GF-D8 (cell line): ENCODE results near the gene RAB35.

Source experiments
- DNase-seq: peaks from one replicate; lab custom pipeline; 2025; lab: John Stamatoyannopoulos, UW

Gene RAB35

DNA sequence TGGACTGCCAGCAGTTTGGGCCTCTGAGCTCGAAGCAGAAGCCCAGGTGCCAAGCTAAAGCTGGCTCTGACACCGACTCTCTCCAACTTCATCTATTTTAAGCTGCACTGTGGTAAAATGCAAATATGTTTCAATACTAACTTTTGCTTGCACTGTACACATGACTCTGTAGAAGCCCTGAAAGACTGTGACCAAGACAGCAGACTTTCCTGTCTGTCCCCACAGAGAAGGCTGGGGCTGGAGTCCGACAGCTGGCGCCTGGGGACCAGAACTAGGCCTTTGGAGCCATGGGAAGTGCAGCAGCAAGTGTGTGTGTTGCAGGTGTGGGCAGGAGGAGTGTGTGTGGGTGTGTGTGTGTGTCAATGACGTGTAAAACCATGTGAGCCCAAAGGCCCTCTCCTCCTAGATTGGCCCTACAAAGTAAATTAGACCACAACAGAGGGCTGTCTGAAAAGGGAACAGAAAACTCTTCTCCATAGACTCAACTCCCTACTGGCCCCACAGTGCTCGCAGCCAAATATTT lies 16.4 kb upstream of the RAB35 start:
- no peak for DNase-seq

DNA sequence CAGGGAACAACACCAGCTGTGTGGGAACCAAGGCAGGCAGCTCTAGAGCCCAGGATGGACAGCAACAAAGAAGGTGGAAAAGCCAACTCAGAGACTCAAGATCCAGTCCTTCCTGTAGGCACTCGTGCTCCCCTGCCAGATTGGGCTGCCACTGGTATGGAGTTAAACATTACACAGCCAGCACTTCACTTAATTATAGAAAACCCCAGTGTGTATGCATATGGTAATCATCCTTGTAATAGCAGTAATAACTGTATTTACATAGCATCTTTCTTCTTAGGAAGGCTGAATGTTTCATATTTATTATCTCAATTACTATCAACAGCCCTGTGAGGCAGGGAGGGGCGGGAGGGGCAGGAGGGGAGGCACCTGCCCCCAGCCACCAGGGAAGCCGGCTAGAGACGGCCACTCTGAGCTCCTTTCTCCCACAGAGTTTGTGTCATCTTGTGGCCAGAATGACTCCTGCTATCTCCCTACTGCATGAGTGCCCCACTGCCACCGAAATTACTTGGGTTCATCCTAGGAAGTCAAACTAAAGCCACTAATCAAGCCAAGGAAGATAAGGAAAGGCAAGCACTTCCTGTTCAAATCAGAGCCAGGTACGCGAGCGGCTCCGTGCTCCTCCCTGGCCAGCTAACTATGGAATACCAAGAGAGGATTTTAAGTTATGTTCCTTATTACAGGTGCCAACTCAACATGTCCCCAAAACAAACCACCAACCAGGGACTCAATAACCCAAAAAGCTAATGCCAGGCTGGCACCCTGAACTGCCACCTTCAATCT lies 15.7 kb upstream of the RAB35 start:
- DNase-seq = no peak

DNA sequence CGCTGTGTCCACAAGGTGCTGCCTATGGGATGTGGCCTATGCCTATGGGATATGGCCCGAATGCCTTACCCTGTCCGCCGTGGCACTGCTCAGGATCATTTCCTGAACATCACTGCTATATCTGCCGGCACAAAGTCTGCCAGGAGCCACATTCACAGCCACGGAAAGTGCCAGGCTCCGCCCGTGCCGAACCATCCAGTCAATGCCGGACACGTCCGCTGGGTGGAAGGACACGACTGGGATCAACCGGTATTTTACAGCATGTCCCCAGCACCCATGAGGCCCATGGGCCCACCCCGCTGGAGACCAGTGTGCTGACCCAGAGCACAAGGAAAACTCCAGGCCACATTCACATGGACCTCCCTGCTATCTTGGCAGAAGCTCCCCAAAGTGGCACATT lies 14.6 kb upstream of the RAB35 start:
- no peak for DNase-seq

DNA sequence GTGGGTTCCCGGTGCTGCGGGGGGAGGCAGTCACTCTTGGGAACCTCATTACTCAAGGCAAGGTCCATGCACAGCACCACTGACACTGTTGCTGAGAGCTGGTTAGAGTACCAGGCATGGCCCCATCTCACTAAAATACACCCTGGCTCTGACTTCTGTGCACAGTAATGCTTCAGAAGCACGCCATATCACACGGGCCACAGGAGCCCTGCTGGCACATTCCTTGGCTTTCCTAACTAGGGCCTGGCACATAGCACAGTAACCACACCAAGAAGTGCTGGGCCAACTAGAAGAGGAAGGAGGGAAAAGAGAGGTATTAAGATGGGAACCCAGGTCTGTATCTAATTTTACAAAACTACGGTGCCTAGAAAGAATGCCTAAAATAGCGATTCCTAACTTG lies 13.5 kb upstream of the RAB35 start:
- DNase-seq = no peak

DNA sequence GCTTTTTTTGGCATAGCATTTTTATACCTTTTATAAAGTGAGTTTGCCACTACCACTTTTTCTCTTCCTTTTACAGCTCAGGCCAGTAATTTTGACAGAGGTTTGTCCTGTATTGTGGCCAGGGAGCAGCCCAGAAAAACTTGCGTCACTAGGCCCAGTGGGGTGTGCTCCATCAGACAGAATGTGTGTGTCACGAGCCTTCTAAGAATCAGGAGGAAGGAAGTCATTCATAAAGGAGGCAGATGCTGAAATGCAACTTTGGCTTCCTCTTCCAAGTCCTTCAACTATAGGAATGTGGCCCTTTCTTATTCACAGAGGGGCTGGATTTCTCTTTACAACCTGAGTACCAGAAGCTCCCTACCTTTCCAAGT lies 10.1 kb upstream of the RAB35 start:
- peak; percentile 79 for DNase-seq

DNA sequence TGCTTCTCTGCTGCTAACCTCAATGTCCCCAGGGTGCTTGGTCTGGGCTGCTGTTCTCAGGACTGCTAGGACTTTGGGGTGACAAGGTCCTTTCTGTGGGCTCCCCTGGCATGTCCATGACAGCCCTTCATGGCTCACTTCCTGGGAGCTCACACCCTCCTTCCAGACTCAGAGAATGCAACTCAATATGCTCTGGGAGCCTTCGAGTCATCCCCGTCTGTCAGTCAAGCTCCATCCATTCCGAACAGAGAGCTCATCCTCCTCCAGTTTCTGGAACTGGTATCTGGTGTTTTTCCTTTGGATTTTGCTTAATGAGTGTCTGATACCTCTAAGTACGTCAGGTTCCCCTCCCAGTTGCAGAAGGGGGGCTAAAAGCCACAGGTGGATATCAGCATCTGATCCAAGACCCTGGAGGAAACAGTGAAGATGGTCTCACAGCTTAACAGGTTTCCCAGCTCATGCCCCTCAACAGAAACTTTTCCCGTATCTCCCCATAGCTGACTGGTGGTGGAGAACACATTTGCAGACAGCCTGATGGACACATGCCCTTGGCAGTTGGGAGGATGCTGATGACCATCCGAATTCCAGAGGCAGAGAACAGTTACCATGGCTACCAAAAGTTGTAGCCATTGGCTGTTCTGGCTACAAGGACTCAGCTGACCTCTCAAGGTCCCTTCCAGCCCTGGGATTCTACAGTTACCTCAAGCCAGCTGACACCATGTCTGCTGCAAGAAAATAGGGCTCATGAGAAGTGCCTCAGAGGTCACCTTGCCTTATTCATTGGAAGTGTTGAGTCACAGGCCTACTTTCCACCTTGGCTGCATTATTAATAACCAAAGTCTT lies 9.5 kb upstream of the RAB35 start:
- DNase-seq = no peak

DNA sequence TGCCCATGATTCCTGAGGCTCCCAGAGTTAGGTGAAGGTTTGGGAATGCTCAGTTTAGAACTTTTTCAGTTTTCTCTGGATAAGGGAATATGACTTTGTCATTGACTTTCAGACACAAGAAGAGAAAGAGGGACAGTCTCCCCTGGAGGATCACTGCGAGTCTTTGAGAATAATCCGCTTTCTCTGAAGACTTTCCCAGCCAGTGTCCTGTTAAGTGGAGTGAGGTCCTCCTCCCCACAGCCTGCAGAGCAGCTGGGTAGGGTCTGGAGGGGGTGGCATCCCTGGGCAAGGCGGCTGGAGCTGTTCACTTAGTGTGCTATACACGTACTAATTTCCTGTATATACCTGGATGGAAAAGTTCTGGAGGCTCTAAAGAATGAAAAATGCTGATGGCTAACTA lies 8.5 kb upstream of the RAB35 start:
- DNase-seq = no peak

DNA sequence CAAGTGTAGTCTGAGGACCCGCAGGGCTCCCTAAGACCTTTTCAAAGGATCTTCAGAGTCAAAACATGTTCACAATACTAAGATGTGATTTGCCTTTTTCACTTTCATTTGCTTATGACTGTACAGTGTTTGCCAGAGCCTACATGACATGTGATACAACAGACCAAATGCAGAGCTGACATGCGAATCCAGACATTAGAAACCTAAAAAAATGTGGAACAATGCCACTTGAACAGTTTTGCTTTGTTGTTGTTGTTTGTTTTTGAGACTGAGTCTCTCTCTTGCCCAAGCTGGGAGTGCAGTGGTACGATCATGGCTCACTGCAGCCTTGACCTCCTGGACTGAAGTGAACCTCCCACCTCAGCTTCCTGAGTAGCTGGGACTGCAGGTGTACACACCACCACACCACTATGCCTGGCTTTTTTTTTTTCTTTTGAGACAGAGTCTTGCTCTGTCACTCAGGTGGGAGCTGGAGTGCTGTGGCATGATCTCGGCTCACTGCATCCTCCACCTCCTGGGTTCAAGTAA lies 5.3 kb upstream of the RAB35 start:
- DNase-seq = no peak

DNA sequence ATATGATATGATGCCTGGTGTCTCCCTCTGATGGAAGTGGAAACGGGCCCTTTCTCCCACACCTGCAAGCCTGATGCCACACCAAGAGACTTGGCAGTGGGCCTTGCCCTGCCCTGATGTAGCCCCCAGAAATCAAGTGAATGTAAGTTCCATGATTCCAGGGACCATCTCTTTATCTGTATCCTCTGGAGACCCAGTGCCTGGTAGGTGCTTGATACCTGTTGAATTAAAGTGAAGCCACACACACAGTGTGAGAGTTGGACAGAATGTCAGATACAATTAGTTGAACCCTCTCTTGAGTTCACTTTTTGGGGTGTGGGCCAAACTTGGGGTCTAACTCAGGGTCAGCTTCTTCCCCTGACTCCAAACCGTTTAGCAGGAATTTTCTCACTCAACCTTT lies 4.8 kb upstream of the RAB35 start:
- no peak for DNase-seq

DNA sequence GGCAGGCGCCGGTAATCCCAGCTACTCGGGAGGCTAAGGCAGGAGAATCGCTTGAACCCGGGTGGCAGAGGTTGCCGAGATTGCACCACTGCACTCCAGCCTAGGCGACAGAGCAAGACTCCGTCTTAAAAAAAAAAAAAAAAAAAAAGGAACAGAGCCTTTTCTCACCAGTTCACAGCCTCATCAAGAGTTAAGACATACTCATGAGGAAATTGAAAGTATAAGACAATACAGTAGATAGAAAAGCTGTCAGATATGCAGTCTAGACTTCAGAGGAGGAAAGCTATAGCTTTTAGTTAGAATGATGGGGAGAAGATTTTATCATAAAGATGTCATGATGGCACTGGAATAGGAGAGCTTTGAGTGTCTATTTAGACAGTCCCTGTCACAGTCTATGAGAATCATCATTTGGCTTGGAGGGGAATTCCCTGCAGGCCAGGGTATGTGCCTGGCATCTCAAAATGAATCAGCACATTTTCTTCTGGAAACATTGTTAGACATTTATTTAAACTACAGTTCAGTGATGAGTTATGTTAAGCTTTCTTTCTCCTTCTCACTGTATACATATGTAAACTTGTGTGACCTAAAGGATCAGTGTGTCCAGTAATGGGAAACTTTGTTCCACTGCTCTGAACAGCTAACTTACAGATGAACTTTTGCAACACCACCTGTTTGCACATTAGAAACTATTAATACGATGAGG lies 2.9 kb upstream of the RAB35 start:
- DNase-seq = no peak

DNA sequence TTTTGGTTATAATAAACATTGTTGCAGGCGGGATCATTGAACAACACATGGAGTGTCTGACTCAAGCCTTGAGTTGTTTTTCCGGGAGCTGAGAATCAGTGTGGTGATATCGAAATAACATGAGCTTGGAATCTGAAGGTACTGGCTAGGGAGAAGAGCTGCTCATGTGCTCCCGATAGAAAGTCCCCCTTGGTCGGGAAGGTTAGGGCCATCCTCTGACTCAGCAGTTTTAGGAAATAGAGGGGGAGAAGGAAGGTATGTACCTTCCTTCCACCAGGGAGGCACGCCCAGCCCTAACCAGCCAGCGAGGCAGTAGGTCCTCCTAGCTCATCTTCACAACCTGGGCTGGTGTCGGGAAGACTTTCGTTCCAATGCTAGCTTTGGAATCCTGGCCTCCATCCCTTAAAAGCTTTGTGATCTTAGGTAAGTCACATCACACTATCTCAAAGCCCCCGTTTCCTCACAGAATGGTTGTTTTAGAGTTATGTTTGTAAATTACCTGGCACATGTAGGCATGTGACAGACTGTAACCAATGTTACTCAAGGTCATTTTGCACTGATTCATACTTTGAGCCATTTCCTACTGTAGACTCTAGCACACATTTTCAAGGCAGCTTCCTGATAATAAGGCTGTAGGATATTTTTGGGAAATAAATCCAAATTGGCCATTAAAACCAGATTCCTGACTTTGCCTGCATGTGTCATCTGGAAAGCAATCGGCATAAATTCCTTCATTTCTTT lies 1.9 kb upstream of the RAB35 start:
- no peak for DNase-seq

DNA sequence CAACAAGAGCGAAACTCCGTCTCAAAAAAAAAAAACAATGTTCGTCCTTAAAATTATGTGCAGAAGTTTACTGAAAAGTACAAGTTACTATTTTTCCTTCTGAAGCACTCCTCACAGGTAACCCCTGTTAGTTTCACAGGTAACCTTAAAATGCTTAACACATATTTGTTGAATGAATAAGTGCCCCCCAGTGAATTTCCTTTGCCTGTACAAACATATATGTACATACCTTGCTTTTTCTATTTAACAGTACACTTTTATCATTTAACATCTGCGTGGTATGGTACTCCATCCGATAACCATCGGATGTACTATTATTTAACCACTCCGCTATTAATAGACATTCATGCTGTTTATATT lies 1.4 kb upstream of the RAB35 start:
- DNase-seq = no peak

DNA sequence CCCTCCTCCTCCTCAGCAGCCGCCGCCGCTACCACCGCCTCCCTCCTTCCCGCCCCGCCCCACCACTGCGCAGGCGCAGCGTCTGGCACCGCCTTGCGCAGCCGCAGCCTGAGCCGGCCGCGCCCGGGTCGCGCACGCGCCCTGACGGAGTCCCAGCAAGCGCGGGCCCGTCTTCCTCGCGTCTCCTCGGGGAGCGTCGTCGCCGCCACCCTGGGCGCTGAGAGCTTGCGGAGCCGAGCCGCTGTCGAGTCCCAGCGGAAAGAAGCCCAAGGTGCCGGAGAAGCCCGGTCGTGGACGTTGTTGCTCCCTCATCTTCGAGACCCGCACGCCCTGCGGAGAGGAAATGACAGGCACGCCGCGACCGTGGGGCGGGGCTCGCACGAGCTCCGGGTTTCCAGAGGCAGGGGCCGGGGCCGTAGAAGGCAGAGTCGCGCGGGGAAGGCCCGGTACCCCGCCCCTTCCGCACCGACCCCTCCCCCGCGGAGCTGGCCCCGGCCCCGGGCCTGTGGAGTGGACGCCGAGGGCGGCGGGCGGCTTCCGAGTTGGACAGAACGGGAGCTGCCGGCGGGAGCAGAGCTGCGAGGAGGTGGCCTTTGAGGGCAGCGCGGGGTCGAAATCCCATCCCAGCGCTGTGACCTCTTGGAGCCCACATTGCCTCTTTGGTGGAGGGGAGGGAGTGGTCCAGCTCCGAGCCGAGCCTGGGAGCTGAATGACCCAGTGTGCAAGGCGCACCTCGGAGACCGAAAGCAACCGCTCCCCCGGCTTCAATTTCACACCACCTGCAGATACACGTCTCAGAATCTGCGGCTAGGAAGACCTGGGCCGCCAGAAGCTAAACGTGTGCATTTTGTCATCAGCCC lies 469 bp upstream of the RAB35 start:
- peak; percentile 83 for DNase-seq

DNA sequence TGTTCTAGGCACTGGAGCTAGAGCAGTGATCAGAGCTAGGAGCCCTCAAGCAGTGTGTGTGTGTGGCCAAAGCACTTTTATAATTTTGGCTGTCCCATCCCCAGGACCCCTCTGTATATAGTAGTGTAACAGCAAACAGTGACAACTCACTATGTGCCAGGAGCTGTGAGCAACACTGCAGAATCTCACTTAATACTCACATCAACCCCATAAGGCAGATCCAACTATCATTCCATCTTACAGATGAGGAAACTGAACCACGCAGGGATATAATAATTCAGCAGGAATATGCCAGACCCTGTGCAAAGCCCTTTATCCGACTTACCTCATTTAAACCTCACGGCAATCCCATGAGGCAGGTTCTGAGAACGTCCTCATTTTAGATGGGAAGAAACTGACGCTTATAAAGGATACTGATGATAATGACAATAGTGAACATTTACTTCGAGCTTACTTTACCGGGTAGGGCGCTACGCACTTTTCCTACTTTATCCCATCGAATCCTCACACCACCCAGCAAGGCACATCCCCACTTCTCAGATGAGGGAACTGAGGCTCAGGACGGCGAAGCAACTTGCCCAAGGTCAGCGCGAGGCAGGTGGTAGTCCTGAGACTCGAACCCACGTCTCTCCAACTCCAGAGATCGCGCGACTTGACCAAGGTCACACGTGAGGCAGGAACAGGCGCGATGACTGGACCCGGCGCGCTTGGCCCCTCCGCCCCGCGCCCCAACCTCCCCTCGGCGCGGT lies 687 bp downstream of the RAB35 start:
- no peak for DNase-seq

DNA sequence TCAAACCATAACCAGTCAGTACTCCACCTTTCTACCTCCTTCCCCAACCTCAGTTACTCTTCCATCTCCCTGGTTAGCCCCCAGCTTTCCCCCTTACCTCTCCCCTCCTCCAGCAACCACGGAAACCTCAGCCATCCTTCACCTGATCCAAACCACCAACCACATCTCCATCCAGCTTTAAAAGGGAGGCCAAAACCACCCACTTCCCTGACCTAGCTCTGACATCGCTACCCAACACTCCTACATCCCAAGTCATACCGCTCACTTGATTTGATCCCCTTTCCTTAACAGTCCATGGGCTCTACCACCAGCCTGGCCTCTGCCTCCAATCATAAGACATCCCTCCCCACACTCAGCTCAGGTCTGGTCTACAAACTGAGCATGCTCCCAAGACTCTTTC lies 1.5 kb downstream of the RAB35 start:
- no peak for DNase-seq

DNA sequence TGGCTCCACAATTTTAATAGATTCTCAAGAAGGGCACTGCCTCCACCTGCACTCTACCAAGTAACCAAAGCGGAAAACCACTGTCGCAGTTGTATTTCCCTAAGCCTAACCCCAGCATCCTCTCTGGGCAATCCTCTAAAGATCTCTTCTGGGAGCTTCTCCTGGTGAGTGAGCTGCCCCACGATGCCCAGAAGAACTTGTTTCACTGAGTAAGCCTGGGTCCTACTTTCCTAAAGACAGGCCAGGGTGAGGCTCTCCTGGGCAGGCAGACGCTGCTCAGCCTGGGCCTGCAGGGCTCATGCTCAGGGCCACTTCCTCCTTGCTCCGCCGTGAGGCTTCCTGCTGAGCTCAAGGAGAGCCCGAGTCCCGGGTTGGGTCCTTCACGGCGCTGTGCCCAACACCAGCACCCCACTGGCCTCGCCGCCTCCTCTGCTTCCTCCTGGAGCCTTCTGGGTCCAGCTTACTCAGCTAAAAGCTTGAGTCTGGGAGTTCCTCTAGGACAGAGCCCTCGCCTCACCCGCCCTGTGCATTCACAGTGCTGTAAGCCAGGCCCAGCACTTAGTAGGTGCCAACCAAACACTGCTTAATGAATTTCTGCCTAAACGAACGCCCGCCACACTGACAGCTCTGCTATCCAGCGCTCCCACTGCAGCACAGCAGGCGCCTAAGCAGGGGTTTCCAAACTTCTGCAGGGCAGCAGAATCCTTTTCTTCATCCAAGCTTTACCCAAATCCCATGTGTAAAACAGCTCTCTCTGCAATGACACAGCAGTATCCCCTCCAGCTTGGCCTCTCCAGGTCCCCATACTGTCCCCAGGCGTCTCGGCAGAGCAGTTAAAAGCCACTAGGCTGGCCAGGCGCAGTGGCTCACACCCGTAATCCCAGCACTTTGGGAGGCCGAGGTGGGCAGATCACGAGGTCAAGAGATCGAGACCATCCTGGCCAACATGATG lies 5.7 kb downstream of the RAB35 start:
- peak; percentile 87 for DNase-seq

DNA sequence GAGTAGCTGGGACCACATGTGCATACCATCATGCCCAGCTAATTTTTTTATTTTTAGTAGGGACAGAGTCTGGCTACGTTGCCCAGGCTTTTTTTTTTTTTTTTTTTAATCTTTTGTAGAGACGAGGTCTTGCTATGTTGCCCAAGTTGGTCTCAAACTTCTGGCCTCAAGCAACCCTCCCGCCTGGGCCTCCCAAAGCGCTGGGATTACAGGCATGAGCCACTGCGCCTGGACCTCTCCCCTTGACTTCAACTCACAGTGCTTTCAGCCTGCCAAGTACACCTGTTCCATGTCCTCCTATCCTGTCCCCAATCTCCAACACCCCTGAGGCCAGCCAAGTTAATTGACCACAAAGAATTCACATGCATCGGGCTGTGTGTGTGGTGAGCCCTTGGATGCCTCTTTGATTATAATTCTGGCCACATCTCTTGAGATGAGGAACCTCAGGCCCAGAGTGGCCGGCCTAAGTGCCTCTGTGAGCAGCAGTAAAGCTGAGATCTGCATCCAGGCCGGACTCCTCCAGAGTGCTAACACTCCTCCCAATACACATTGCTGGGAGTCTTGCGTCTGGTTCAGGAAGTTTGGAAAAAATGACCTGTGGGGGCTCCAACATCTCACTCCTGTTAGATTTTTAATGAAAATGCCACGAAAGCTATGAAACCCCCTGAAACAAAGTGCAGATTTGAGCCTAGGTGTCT lies 6.8 kb downstream of the RAB35 start:
- no peak for DNase-seq

DNA sequence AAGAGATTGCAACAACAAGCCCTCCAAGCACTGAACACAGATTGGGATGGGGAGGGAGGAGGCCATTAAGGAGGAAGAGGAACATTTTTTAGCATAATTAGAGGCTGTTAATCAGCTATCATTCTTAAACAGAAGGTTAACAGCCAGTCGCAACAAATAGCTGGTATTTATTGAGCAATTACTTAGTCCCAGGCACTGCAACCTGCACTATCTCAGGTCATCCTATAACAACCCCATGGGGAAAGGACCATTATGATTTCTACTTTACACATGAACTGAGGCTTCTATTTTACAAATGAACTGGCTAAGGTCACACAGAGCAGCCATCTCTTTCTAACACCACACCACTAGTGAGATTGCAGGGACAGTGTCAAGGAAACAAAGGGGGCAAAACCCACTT lies 10.4 kb downstream of the RAB35 start:
- no peak for DNase-seq
